Parathyroid adenoma (tissue), 2 donors: Measurements from ENCODE around the gene AGAP1.
"Not testable (repeated sequence)": the region's sequence is repeated elsewhere in the genome, so short reads cannot be mapped to it uniquely, and the experiment has no call there.

ENCODE experiments used
- H2AFZ ChIP-seq: fragments of 300-600 bp; sonication (generic); one replicate; pipeline ENCODE4 v1.7.0; 2017; ENCODE audit warnings: antibody characterized with exemption, mild to moderate bottlenecking
- H3K27ac ChIP-seq: fragments of 300-600 bp; sonication (generic); one replicate; pipeline ENCODE4 v1.7.0; 2017
- H3K27me3 ChIP-seq: fragments of 300-600 bp; sonication (generic); one replicate; pipeline ENCODE4 v1.7.0; 2017; ENCODE audit warnings: low read length; ENCODE audit not compliant: control insufficient read depth, insufficient read depth
- H3K36me3 ChIP-seq: fragments of 300-600 bp; sonication (generic); one replicate; pipeline ENCODE4 v1.7.0; 2017; ENCODE audit warnings: low read length; ENCODE audit not compliant: control insufficient read depth, insufficient read depth
- H3K4me1 ChIP-seq: fragments of 300-600 bp; sonication (generic); one replicate; pipeline ENCODE4 v1.7.0; 2017; ENCODE audit warnings: control low read depth
- H3K4me2 ChIP-seq: fragments of 300-600 bp; sonication (generic); one replicate; pipeline ENCODE4 v1.7.0; 2017; ENCODE audit warnings: low read length
- H3K4me3 ChIP-seq: fragments of 300-600 bp; sonication (generic); one replicate; pipeline ENCODE4 v1.7.0; 2017; ENCODE audit warnings: low read depth, low read length
- H3K79me2 ChIP-seq: fragments of 300-600 bp; sonication (generic); one replicate; pipeline ENCODE4 v1.7.0; 2017; ENCODE audit warnings: control low read depth
- H3K9ac ChIP-seq: fragments of 300-600 bp; sonication (generic); one replicate; pipeline ENCODE4 v1.7.0; 2017; ENCODE audit warnings: mild to moderate bottlenecking
- H3K9me3 ChIP-seq: fragments of 300-600 bp; sonication (generic); one replicate; pipeline ENCODE4 v1.7.0; 2017; ENCODE audit warnings: low read length; ENCODE audit not compliant: control insufficient read depth
- CTCF ChIP-seq: fragments of 300-600 bp; sonication (generic); IDR thresholded peaks from one replicate; pipeline ENCODE4 v1.7.0; 2017; ENCODE audit warnings: antibody characterized with exemption, mild to moderate bottlenecking
- donor health status: primary hyperparathyroidism.

The AGAP1 gene

GRCh38 chr2:235600926-235601325 lies 107.1 kb downstream of the AGAP1 start:
- H3K9me3 ChIP-seq = no peaks in the 10 kb centered on the region
- no peak overlapping the region for H3K4me3 ChIP-seq
- H2AFZ ChIP-seq = no peak overlapping the region
- no peak overlapping the region for H3K4me2 ChIP-seq
- TF ChIP-seq CTCF = no peak
- no peaks in the 10 kb centered on the region for H3K27me3 ChIP-seq
- H3K4me1 ChIP-seq = peaks cover 4% of the 10 kb centered on the region
- H3K79me2 ChIP-seq = peaks cover 45% of the 10 kb centered on the region
- H3K36me3 ChIP-seq = no peaks in the 10 kb centered on the region
- H3K27ac ChIP-seq = no peak overlapping the region
- no peak overlapping the region for H3K9ac ChIP-seq

- Histone ChIP-seq H3K79me2 (peaks cover 40% of the 10 kb centered on the region), H3K36me3 (no peaks in the 10 kb centered on the region), H3K4me2 (peak overlapping the region; percentile 22), H3K27ac (peak overlapping the region; percentile 39), H3K9me3 (no peaks in the 10 kb centered on the region), H3K4me1 (peaks cover 4% of the 10 kb centered on the region), H3K4me3 (no peak overlapping the region), H3K27me3 (no peaks in the 10 kb centered on the region), H2AFZ (no peak overlapping the region), H3K9ac (no peak overlapping the region)
- TF ChIP-seq CTCF = no peak
These were observed 108.3 kb downstream of the AGAP1 start for GRCh38 chr2:235601960-235602704.

GRCh38 chr2:235602971-235603370 lies 109.1 kb downstream of the AGAP1 start:
- H3K27ac ChIP-seq, H3K27me3 ChIP-seq, H2AFZ ChIP-seq, H3K4me2 ChIP-seq, H3K4me3 ChIP-seq, H3K9me3 ChIP-seq, H3K4me1 ChIP-seq, H3K36me3 ChIP-seq, H3K9ac ChIP-seq: not testable (repeated sequence)
- peaks cover 47% of the 10 kb centered on the region for H3K79me2 ChIP-seq

- Histone ChIP-seq H3K4me2 (no peak overlapping the region), H3K27me3 (no peaks in the 10 kb centered on the region), H3K4me1 (peaks cover 4% of the 10 kb centered on the region), H3K27ac (no peak overlapping the region), H3K4me3 (no peak overlapping the region), H2AFZ (no peak overlapping the region), H3K36me3 (no peaks in the 10 kb centered on the region), H3K79me2 (peaks cover 51% of the 10 kb centered on the region), H3K9ac (no peak overlapping the region), H3K9me3 (no peaks in the 10 kb centered on the region)
- TF ChIP-seq CTCF = no peak
These were observed 109.8 kb downstream of the AGAP1 start for GRCh38 chr2:235603659-235604058.

GRCh38 chr2:235605312-235606003 lies 111.6 kb downstream of the AGAP1 start:
- Histone ChIP-seq H3K4me2 (no peak overlapping the region), H3K27me3 (no peaks in the 10 kb centered on the region), H3K79me2 (peaks cover 54% of the 10 kb centered on the region), H3K27ac (no peak overlapping the region), H3K9ac (no peak overlapping the region), H3K4me3 (no peak overlapping the region), H3K9me3 (no peaks in the 10 kb centered on the region), H3K4me1 (peaks cover 4% of the 10 kb centered on the region), H2AFZ (no peak overlapping the region), H3K36me3 (no peaks in the 10 kb centered on the region)
- no peak for TF ChIP-seq CTCF
